NB4 (cell line): ENCODE measurements around the gene DDX6.
"Not testable (repeated sequence)": the region's sequence is repeated elsewhere in the genome, so short reads cannot be mapped to it uniquely, and the experiment has no call there.

ENCODE experiments used
- DNase-seq: peaks from one replicate; pipeline ENCODE4 v3.0.0; 2010; ENCODE audit warnings: low read depth
- H3K4me3 ChIP-seq: one replicate; pipeline ENCODE4 v1.5.1; 2011; ENCODE audit warnings: mild to moderate bottlenecking, low read depth, low read length, moderate library complexity
- CTCF ChIP-seq: IDR thresholded peaks from one replicate; pipeline ENCODE4 v1.5.1; 2012; ENCODE audit warnings: low read depth, low read length
- MYC ChIP-seq: IDR thresholded peaks from 2 replicates; pipeline ENCODE4 v1.6.1; 2011; ENCODE audit warnings: low read depth, low read length
- POLR2A ChIP-seq: IDR thresholded peaks from 2 replicates; pipeline ENCODE4 v1.6.1; 2011; ENCODE audit warnings: mild to moderate bottlenecking; ENCODE audit not compliant: insufficient read length; ENCODE audit errors: extremely low read depth
- TF ChIP-seq, protein P1 (sequence below): IDR thresholded peaks from 2 replicates; pipeline ENCODE4 v1.6.1; 2011; ENCODE audit warnings: low read depth, low read length

The DDX6 gene

DNA sequence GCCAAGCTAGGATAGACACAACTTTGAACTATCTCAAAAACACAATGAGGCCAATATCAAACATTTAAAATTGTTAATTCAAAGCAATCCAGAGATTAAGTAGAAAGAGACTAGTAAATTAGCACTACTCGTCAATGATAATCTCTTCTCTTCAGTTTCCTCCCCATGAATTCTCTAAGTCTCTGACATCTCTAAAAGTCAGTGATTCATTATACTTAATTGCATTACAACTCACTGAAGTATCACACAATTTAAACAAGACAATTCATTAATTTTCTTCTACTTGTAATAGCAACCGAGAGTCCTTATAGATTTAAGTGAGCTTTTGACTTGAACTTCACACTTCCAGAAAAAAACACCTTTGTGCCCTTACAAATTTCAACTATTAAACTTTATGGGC lies 4.3 kb downstream of the DDX6 start:
- no peak for DNase-seq
- H3K4me3 ChIP-seq, result peak overlapping the region; percentile 9
- TF ChIP-seq, protein P1, sequence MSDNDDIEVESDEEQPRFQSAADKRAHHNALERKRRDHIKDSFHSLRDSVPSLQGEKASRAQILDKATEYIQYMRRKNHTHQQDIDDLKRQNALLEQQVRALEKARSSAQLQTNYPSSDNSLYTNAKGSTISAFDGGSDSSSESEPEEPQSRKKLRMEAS, result no peak
- TF ChIP-seq POLR2A, result no peak
- no peak for TF ChIP-seq MYC
- TF ChIP-seq CTCF, result no peak

DNA sequence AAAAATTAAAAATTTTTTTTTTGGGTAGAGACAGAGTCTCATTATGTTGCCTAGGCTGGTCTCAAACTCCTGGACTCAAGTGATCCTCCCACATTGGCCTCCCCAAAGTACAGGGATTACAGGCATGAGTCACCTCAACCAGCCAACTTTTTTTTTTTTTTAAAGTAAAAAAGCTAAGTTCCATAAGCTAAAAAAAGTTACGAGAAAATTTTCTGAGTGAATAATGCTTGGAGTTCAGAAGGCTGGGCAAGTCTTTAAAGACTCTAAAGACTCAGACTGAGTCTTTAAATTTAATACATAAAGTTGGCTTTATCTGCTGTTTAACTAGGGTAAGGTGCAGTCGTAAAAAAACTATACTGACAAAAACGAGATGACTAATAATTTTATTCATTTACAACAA lies 5.6 kb downstream of the DDX6 start:
- peak; percentile 54 for DNase-seq
- TF ChIP-seq POLR2A (no peak), CTCF (no peak), MYC (no peak)
- TF ChIP-seq, protein P1, result no peak
- H3K4me3 ChIP-seq, result peak overlapping the region; percentile 29

- no peak overlapping the region for H3K4me3 ChIP-seq
- DNase-seq, result no peak
- TF ChIP-seq MYC, result no peak
- TF ChIP-seq CTCF, result no peak
Measured at GRCh38 chr11:118783724-118784495, 7.1 kb downstream of the DDX6 start.

DNA sequence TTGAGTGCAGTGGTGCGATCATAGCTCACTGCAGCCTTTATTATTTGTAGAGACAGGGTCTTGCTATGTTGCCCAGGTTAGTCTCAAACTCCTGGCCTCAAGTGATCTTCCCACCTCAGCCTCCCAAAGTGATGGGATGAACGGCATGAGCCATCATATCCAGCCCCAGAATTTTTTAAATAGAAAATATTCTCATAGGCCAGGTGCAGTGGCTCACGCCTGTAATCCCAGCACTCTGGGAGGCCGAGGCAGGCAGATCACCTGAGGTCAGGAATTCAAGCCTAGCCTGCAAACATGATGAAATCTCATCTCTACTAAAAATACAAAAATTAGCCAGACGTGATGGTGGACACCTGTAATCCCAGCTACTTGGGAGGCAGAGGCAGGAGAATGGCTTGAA lies 7.6 kb downstream of the DDX6 start:
- not testable (repeated sequence) for DNase-seq, H3K4me3 ChIP-seq

GRCh38 chr11:118778898-118779297 lies 12.1 kb downstream of the DDX6 start:
- no peak overlapping the region for H3K4me3 ChIP-seq
- no peak for DNase-seq
- TF ChIP-seq CTCF (no peak), POLR2A (no peak), MYC (no peak)
- TF ChIP-seq, protein P1, result no peak

DNA sequence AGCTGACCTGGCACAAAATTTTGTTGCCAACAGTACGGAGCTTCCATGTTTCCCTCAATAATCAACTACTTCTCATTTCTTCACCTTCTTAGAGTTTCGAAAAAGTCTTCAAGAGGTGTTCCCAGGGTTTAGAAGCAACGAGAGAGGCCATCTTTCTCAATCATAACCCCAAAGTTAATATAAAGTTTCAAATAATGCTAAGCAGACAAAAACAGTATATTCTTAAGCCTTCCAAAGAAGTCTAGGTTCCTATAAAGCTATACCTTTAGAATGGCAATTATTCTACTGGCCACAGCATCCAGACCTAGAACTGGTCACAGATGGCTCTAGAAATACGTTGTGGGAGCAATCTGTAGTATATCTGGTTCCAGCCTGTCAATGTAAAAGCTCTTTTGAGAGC lies 16.9 kb downstream of the DDX6 start:
- no peak for DNase-seq

More for the DNA sequence above, 16.9 kb downstream of the DDX6 start:
- no peak for TF ChIP-seq POLR2A
- TF ChIP-seq MYC, result no peak
- no peak for TF ChIP-seq CTCF
- TF ChIP-seq, protein P1, result no peak
- H3K4me3 ChIP-seq, result no peak overlapping the region
